BLaER1 (cell line): ENCODE results near the gene CHRM4.

Experiments
- H3K27ac ChIP-seq: shearing (Covaris generic); formaldehyde crosslinking; 2 replicates; pipeline ENCODE4 v1.8.1; 2022
- H3K27me3 ChIP-seq: shearing (Covaris generic); formaldehyde crosslinking; 2 replicates; pipeline ENCODE4 v1.8.1; 2022
- H3K36me3 ChIP-seq: shearing (Covaris generic); formaldehyde crosslinking; 2 replicates; pipeline ENCODE4 v1.8.1; 2022
- H3K4me1 ChIP-seq: shearing (Covaris generic); formaldehyde crosslinking; 2 replicates; pipeline ENCODE4 v1.8.1; 2022
- H3K4me2 ChIP-seq: shearing (Covaris generic); formaldehyde crosslinking; 2 replicates; pipeline ENCODE4 v1.8.1; 2022
- H3K4me3 ChIP-seq: shearing (Covaris generic); formaldehyde crosslinking; 2 replicates; pipeline ENCODE4 v1.8.1; 2022
- H3K9ac ChIP-seq: shearing (Covaris generic); formaldehyde crosslinking; 2 replicates; pipeline ENCODE4 v1.8.1; 2022
- H3K9me3 ChIP-seq: shearing (Covaris generic); formaldehyde crosslinking; 2 replicates; pipeline ENCODE4 v1.8.1; 2022
- H4K20me1 ChIP-seq: shearing (Covaris generic); formaldehyde crosslinking; 2 replicates; pipeline ENCODE4 v1.8.1; 2022
- Cebpa-rat ChIP-seq: shearing (Covaris generic); IDR thresholded peaks from 2 replicates; pipeline ENCODE4 v1.8.1; 2022

The CHRM4 gene

DNA sequence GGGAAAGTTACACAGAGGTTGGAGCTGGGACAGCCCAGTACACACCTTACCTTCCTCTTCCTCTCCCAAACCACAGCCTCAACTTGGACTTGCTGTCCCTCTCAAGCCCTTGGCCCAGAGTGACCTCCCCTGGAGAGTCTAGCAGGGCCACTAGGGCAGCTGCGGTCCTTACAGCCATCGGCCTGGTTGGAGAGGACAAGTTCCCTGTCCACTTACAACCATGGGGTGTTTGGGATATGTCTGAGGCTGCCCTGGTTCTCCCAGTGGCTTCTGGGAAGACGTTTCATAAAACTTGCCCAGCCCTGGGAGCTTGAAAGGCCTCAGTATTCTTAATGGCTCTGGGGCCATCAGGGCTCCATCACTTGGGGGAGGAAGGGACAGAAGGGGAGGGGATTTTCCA is 57.4 kb downstream of the CHRM4 start:
- H3K27ac ChIP-seq = no peak overlapping the region
- H4K20me1 ChIP-seq = peaks cover 37% of the 10 kb centered on the region
- H3K36me3 ChIP-seq = no peaks in the 10 kb centered on the region
- no peak for TF ChIP-seq Cebpa-rat
- peaks cover 50% of the 10 kb centered on the region for H3K4me1 ChIP-seq
- no peak overlapping the region for H3K4me3 ChIP-seq
- H3K27me3 ChIP-seq = peaks cover 71% of the 10 kb centered on the region
- H3K4me2 ChIP-seq = no peak overlapping the region
- no peak overlapping the region for H3K9ac ChIP-seq
- H3K9me3 ChIP-seq = no peaks in the 10 kb centered on the region
